OCI-M2 (cell line): ENCODE data around the gene MAS1.
"Not testable (repeated sequence)": the region's sequence is repeated elsewhere in the genome, so short reads cannot be mapped to it uniquely, and the experiment has no call there.

Source experiments
- DNase-seq: peaks from one replicate; lab custom pipeline; 2025; ENCODE audit not compliant: unreplicated experiment; lab: John Stamatoyannopoulos, UW

MAS1 gene

GRCh38 chr6:159890792-159891191 lies at the start of gene MAS1:
TSS of gene MAS1 (plus strand) at chr6:159890988. CDS start at chr6:159906956, 15,968 bp downstream.
- no peak for DNase-seq

DNA sequence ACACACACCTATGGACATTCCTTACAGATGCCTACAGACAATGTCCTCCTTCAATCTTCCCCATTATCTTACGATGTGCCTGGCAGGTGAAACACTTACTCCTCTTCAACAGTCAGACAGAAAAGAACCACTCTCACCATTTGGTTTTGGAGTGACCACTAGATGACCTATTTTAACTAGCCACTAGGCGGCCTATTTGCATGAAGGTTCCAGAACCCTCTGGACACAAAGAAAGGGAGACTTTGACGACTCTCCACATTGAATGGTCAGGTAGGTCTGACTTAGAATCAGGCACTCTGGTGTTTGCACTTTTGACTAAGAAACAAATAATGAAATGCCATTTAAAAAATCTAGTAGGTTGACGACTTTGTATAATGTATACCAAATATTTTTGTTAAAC lies 48.8 kb upstream of the MAS1 start:
- no peak for DNase-seq

DNA sequence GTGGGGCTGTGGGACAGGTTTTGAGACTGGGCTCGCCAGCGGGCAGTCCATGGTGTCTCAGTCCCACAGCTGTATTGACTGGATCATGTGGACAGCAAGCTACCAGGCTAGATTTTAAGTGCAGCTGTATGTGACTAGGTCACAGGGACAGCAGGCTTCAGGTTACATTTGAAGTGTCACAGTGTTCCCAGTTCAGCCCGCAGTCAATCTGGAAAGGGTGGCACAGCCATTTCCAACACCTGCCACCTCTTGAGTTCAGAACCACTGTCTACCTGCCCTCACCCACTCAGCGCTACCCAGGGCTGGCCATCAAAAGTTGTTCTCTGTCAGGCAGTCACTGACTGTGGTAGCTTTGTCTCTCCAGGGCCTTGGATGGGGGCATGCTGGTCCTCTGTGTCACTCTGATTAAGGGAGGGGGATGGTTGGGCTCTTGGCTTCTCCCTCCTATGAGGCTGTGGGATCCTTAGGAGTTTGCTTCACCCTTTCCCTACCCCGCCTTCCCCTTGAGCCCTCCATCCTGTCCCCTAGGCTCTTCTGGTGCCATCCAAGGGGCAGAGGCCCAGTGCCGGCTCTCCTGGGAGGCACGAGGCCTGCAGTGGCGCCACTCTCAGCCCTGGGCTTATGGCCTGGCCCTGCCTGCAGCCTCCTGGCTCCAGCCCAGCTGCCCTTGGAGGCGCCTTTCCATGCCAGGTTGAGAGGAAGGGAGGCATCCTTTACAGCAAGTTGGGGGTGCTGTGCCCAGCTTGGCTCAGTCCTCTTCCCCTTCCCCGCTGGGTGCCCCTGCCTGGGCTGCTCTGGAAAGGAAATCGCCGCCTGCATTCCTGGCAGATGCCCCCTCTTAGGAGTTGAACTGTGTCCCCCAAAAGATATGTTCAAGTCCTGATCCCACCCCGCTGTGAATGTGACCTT lies 45.8 kb upstream of the MAS1 start:
- no peak for DNase-seq

DNA sequence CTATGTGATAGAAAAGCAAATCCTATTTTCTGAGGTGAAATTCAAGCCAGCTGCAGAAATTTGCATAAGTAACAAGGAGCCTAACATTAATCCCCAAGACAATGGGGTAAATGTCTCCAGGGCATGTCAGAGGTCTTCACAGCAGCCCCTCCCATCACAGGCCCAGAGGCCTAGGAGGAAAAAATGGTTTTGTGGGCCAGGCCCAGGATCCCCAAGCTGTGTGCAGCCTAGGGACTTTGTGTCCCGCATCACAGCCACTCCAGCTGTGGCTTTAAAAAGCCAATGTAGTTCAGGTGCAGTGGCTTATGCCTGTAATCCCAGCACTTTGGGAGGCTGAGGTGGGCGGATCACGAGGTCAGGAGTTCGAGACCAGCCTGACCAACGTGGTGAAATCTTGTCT lies 42.2 kb upstream of the MAS1 start:
- not testable (repeated sequence) for DNase-seq

- not testable (repeated sequence) for DNase-seq
Observed at GRCh38 chr6:159849851-159850250, 40.9 kb upstream of the MAS1 start.

GRCh38 chr6:159852877-159853276 lies 37.9 kb upstream of the MAS1 start:
- no peak for DNase-seq

DNA sequence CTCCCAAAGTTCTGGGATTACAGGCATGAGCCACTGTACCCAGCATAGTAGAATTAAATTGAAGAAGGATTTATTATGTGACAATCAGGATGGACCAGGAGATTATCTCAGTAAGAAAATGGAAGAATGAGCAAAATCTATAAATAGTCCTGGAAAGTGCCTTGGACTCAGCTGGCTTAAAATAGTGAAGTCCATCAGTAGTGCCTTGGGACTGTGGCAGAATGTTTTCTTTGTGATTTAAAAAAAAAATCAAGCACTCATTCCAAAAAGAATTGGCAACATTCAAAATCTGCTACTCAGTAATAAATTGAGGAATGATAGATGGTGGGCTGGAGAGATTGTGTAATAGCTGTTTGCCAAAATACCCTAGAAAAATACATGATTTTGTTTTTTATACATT lies 37.0 kb upstream of the MAS1 start:
- no peak for DNase-seq

DNA sequence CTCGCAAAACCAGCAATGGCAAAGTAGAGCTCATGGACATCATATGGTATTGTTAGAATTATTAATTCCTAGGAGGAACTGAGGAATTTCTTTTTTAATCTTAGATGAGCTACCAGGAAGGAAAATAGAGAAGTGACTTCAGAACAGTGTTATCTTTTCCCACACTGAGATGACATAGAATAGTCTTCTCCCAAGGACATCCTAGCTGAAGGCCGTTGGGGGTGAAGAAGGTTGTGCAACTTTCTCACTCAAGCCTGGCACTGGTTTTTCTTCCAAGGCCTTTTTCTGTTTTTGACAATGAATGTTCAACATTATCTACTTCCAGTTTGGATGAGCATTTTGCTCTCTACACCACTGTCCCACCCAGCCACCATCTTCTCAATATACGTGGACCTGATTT lies 35.8 kb upstream of the MAS1 start:
- no peak for DNase-seq

GRCh38 chr6:159858259-159858658 lies 32.5 kb upstream of the MAS1 start:
- no peak for DNase-seq

DNA sequence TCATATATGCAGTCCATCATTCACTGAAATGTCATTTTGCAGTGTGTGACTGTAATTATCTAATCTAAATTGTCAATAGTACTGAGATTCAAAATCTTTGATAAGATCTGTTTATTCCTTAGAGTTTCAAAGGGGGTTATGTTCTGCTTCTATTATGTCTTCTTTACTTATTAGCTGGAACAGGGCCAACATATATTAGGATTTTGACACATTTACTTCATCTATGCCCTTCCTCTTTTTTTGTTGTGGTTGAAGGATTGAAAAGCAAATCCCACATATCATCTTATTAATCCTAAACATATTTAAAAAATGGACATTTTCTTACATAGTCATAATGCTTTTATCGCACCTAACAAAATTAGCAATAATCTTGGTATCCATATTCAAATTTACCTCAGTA lies 30.3 kb upstream of the MAS1 start:
- DNase-seq, result no peak

GRCh38 chr6:159862103-159862502 lies 28.7 kb upstream of the MAS1 start:
- DNase-seq, result no peak

DNA sequence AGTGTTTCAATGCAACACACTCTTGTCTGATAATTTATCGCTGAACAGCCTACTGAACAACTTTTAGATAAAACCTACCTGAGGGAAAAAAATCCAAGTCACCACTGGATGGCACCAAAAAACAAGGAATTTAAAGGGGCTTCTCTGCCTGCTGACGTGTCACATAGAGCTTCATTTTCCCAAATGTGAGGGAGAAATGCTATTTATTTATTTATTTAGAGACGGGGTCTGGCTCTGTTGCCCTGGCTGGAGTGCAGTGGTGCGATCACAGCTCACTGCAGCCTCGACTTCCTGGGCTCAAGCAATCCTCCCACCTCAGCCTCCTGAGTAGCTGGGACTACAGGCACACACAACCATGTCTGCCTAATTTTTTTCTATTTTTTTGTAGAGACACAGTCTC lies 27.4 kb upstream of the MAS1 start:
- not testable (repeated sequence) for DNase-seq

DNA sequence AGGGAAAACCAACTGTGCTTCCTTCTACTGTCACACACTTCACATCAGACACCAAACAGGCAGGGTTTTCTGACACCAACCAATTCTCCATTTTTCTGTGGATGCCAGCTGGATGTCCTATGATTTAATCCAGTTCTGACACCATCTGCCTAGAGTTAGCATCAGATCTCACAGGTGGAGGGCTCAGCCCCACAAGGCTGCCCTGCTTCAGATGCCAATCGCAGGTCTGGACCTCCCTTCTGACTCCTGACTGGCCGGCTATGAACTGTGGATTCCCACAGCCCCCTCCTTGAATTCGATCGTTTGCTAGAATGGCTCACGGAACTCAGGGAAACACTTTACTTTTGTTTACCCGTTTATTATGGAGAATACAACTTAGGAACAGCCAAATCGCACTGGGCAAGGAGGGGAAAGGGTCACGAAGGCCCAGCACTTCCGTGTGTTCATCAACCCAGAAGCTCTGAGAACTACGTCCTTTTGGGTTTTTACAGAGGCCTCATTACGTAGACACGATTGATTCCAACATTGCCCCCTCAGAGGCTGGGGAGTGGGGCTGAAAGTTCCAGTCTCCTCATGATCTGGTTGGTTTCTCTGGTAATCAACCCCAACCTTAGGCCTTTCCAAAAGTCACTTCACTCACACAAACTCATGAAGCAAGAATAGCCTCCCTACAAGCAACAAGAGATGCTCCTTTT lies 25.4 kb upstream of the MAS1 start:
- no peak for DNase-seq

GRCh38 chr6:159866286-159867247 lies 24.2 kb upstream of the MAS1 start:
- no peak for DNase-seq

DNA sequence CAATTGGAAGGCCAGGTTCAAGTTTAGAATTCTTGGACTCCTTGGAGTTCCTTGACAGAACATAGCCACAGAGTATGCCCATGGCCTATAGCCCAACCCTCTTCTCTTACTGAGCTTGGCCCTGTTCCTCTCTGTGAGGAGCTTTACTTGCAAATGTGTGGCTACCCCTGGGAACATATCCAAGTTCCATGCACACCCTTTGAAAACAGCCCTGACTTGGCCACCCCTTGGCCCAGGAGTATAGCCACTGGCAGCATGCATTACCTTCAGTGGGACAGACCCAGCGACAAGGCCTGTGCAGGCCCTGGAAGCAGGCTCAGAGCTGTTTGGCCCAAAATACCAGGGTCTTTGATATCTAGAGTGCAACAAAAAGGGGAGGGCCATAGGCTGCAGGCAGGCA lies 19.5 kb upstream of the MAS1 start:
- DNase-seq, result no peak

GRCh38 chr6:159871906-159872305 lies 18.9 kb upstream of the MAS1 start:
- no peak for DNase-seq

- no peak for DNase-seq
Observed at GRCh38 chr6:159874435-159874834, 16.4 kb upstream of the MAS1 start.

DNA sequence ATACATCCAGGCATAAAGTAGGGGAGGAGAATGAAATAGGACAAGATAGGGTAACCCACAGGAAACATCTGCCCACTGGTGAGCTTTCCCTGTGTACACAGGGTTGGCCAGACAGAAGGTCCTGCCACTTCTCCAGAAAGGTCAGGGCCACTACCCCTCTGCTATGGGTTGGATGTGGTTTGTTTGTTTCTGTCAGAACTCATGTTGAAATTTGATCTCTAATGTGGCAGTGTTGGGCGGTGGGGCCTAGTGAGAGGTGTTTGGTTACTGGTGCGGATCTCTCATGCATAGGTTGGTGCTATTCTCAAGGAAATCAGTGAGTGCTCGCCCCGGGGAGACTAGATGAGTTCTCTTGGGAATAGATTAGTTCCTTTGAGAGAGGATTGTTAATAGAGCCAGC lies 15.6 kb upstream of the MAS1 start:
- DNase-seq, result no peak

- DNase-seq, result no peak
Observed at GRCh38 chr6:159876242-159876641, 14.5 kb upstream of the MAS1 start.

- no peak for DNase-seq
Observed at GRCh38 chr6:159877256-159877808, 13.5 kb upstream of the MAS1 start.

DNA sequence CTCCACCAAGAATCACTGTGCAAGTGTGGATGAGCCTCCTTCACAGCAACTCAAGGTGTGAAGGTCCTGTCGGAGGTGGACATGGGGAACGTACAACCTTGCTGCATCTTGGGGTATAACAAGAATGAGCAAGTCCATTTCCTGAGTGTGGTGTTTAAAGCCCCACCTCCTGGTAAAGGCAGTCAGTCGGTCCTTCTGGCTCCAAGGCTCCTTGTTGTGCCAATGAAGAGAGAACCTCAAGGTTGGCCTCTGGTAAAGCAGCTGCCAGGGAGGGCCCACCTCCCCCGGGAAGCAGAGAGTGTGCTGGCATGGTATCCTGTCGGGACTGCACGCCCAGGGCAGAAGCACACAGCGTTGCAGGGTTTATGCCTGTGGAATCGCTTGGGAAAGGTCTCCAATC lies 12.4 kb upstream of the MAS1 start:
- no peak for DNase-seq
